Heart right ventricle (tissue), 16 donors: ENCODE measurements around the gene DYRK2. TPM values are rescaled to one million over a fixed set of nuclear protein-coding genes. Genes with fewer than 3 reads are reported as not detected.
"Not testable (repeated sequence)": the region's sequence is repeated elsewhere in the genome, so short reads cannot be mapped to it uniquely, and the experiment has no call there.

Experiments used
- ATAC-seq, 8 donors: fragments of 200-7000 bp; cut with Tn5 transposase; one replicate each; pipeline ENCODE4 v1.9.1; 2020; ENCODE audit warnings: mild to moderate bottlenecking in 8 of 8, moderate library complexity in 8 of 8, moderate number of reproducible peaks in 1 of 8
- DNase-seq, 2 donors: peaks; one replicate each; pipeline ENCODE4 v3.0.0-alpha.2; 2020
- H3K27ac ChIP-seq, 10 donors: fragments of 200-600 bp; sonication (generic) in 2 of 10; one replicate each; pipeline versions ENCODE4 v1.5.0 to v1.8.0; 2020 to 2022; ENCODE audit warnings: mild to moderate bottlenecking in 3 of 10
- H3K27me3 ChIP-seq, 7 donors: fragments of 200-600 bp; one replicate each; pipeline ENCODE4 v1.8.0; 2021 to 2022; ENCODE audit warnings: mild to moderate bottlenecking in 2 of 7
- H3K36me3 ChIP-seq, 9 donors: fragments of 200-600 bp; sonication (generic) in 1 of 9; one replicate each; pipeline versions ENCODE4 v1.5.0 to v1.8.0; 2020 to 2022; ENCODE audit warnings: mild to moderate bottlenecking in 2 of 9
- H3K4me1 ChIP-seq, 9 donors: fragments of 200-600 bp; sonication (generic) in 1 of 9; one replicate each; pipeline versions ENCODE4 v1.5.0 to v1.8.0; 2020 to 2022; ENCODE audit warnings: mild to moderate bottlenecking in 4 of 9
- H3K4me3 ChIP-seq, 10 donors: fragments of 200-600 bp; sonication (generic) in 2 of 10; one replicate each; pipeline versions ENCODE4 v1.5.0 to v1.8.0; 2020 to 2022; ENCODE audit warnings: mild to moderate bottlenecking in 7 of 10, moderate library complexity in 2 of 10
- H3K9me3 ChIP-seq, 11 donors: fragments of 200-600 bp in 10 of 11; sonication (generic) in 2 of 11; one replicate each; pipeline versions ENCODE4 v1.5.0 to v1.8.0; 2013 to 2022; ENCODE audit warnings: mild to moderate bottlenecking in 2 of 11, control low read depth in 1 of 11, moderate library complexity in 1 of 11
- WGBS, 2 donors: extraction: QIAGEN DNeasy Blood & Tissue Kit; methylation state at CpG; one replicate each; pipeline ENCODE4 v1.1.7; 2013; ENCODE audit warnings: inconsistent platforms in 1 of 2; 5-methylcytosine and 5-hydroxymethylcytosine counted together
- intact Hi-C, 10 donors: fragments of 100-400 bp; cut with DNase I; formaldehyde crosslinking; loops; one replicate each; pipeline versions ENCODE4 v1.11.1 to v1.14.2; 2022
- polyA plus RNA-seq, 2 donors: library from polyadenylated mRNA; stranded (reverse); fragments of 200-250 nt; gene quantifications; one replicate each; pipeline ENCODE4 v1.2.3, GENCODE V29; 2013
- total RNA-seq, 10 donors: library from RNA; stranded (reverse); fragmentation: NEBNext Ultra II Directional in 3 of 10; extraction: Animal tissue kit (Norgen Biotek cat#: 25700) in 3 of 10; gene quantifications; one replicate each; pipeline versions ENCODE4 v1.2.1 to v1.2.4, GENCODE V29; 2021 to 2023
- TF ChIP-seq, protein P1 (sequence below), 9 donors: fragments of 200-600 bp; sonication (generic) in 2 of 9; IDR thresholded peaks; one replicate each; pipeline versions ENCODE4 v1.5.0 to v1.8.0; 2021 to 2022; ENCODE audit warnings: antibody characterized with exemption in 9 of 9, mild to moderate bottlenecking in 5 of 9, moderate library complexity in 1 of 9
- donor health status: Arrhythmogenic right ventricular cardiomyopathy.
- donor health status: ischemic (EF 13 %, LVEDD 7.1; RV severe dilation, severe dysfunction).
- donor health status: healthy with polysubstance abuse.
- donor health status: DM: no; HTN: yes; CAD: no.
- donor health status: DM: no; HTN: no; CAD: no.
- donor health status: ischemic (EF 25% LVEDD 6.9; RV normal size, moderate dysfunction).
- donor health status: ischemic (EF 25% LVEDD 5.7; RV mildly dilated, moderate dysfunction).
- donor health status: healthy.
- donor health status: DM: yes; HTN: yes; CAD: no.
- donor health status: Ischemic cardiomyopathy.
- donor health status: ischemic (EF 35%, LVEDD 5.7; RV mildly dilated, moderate dysfunction).
- donor health status: nonischemic (EF 11% LVEDD 7.7; RV severe dilation, severe dysfunction).
- donor health status: DM: yes; HTN: yes; CAD: no.
- donor health status: PGD.
- donor health status: ischemic (EF 29% LVEDD 5.4; RV normal size, mild dysfunction).
- donor health status: nonischemic (EF 23%, LVEDD 6.1; RV moderate dilation, normal function).

Gene DYRK2
- total and polyA plus RNA-seq, 12 donors: 6.4 to 55.8 (median 41.9) TPM

DNA sequence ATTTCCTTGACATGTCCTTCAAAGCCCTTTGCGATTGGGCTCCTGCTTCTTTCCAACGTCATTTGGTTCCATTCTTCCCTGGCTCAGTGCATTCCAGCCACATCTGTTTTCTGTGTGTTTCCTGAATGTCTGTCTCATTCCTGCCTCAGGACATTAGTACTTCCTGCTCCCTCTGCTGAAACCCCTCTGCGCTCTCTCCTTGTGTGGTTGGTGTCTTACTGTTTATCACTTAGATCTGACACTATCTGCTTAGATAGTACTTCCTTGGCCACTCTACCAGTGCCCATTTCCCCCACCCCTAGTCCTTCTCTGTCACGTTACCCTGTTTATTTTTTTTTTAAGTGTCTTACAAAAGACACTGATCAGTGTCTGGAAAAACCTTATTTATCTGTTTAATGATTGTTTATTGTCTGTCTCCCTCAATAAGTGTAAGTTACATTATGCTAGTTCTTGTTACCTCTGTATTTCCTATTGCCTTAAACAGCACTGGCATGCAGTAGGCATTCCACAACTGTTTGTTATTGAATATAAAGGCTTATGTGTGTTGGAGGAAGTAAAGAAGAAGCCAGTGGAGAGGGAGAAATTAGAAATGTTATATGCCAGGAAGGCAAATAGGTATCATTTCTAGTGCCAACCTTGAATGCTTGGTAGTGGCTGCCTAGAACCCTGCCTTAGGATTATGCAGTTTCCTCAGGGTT is 21.5 kb downstream of the DYRK2 start:
- intact Hi-C loops: loop anchor here in 2 of 10 donors (10.0 kb wide), 2 partner anchors 45 to 95 kb away; no protein-coding TSS in a partner anchor
- H3K4me1 ChIP-seq: peaks cover 6 to 71% (median 48%) of the 10 kb centered on the region in 9 donors
- TF ChIP-seq, protein P1, sequence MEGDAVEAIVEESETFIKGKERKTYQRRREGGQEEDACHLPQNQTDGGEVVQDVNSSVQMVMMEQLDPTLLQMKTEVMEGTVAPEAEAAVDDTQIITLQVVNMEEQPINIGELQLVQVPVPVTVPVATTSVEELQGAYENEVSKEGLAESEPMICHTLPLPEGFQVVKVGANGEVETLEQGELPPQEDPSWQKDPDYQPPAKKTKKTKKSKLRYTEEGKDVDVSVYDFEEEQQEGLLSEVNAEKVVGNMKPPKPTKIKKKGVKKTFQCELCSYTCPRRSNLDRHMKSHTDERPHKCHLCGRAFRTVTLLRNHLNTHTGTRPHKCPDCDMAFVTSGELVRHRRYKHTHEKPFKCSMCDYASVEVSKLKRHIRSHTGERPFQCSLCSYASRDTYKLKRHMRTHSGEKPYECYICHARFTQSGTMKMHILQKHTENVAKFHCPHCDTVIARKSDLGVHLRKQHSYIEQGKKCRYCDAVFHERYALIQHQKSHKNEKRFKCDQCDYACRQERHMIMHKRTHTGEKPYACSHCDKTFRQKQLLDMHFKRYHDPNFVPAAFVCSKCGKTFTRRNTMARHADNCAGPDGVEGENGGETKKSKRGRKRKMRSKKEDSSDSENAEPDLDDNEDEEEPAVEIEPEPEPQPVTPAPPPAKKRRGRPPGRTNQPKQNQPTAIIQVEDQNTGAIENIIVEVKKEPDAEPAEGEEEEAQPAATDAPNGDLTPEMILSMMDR (IDR thresholded peaks at IDR 0.05): no peak
- no peaks in the 10 kb centered on the region for H3K36me3 ChIP-seq
- H3K4me3 ChIP-seq: no peak overlapping the region
- ATAC-seq (no peak), DNase-seq (no peak)
- WGBS, 2 donors: 69% methylated on average over 4 of the region's 4 CpGs
- H3K27ac ChIP-seq: peak overlapping the region in 2 of 10 donors; percentile 15
- no peaks in the 10 kb centered on the region for H3K27me3 ChIP-seq
- peaks cover 0 to 15% (median 0%) of the 10 kb centered on the region in 11 donors for H3K9me3 ChIP-seq

DNA sequence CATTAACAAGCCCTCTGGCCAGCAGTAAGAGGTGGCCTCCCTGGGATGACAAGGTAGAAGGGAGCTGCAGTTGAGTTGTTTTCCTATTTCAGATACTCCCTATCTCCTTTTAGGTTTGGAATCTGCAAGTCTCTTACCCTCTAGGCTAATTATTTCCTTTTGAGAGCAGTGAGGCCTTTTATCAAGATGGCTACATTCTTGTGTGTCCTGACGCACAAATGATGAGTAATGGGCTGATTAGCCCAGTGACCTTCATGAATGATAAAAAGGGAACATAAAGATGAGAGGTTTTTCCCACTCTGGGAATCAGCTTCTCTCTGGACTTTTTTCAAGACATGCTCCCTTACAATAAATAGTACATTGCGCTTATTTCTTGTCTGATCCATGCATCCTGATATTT is 22.9 kb downstream of the DYRK2 start:
- Histone ChIP-seq H3K36me3 (no peaks in the 10 kb centered on the region), H3K4me1 (peaks cover 6 to 58% (median 37%) of the 10 kb centered on the region in 9 donors), H3K27ac (peak overlapping the region in 7 of 10 donors; percentile 14 to 54 (median 38)), H3K27me3 (no peaks in the 10 kb centered on the region), H3K9me3 (peaks cover 0 to 15% (median 0%) of the 10 kb centered on the region in 11 donors), H3K4me3 (no peak overlapping the region)
- WGBS, 2 donors: 73 to 74% methylated on average over 2 of the region's 2 CpGs
- DNase-seq: no peak
- ATAC-seq: peak in 1 of 8 donors; percentile 62
- intact Hi-C loops: no loop called here
- TF ChIP-seq, protein P1 (IDR thresholded peaks at IDR 0.05): no peak

GRCh38 chr12:67671892-67672291 is 23.3 kb downstream of the DYRK2 start:
- peak in 4 of 8 donors; percentile 10 to 45 (median 16) for ATAC-seq
- WGBS, 2 donors: 63 to 69% methylated on average over 3 of the region's 3 CpGs
- no peaks in the 10 kb centered on the region for H3K36me3 ChIP-seq
- H3K4me1 ChIP-seq: peaks cover 6 to 53% (median 32%) of the 10 kb centered on the region in 9 donors
- no peak overlapping the region for H3K4me3 ChIP-seq
- peaks cover 0 to 15% (median 0%) of the 10 kb centered on the region in 11 donors for H3K9me3 ChIP-seq
- TF ChIP-seq, protein P1 (IDR thresholded peaks at IDR 0.05): no peak
- peak overlapping the region in 7 of 10 donors; percentile 14 to 54 (median 38) for H3K27ac ChIP-seq
- DNase-seq: no peak
- intact Hi-C loops: no loop called here
- no peaks in the 10 kb centered on the region for H3K27me3 ChIP-seq

GRCh38 chr12:67672507-67672906 is 24.0 kb downstream of the DYRK2 start:
- ATAC-seq, DNase-seq, H3K4me3 ChIP-seq, H3K36me3 ChIP-seq, intact Hi-C loops, H3K27me3 ChIP-seq: not testable (repeated sequence)
- 85 to 92% methylated on average over 2 of the region's 2 CpGs for WGBS, 2 donors
- H3K27ac ChIP-seq: peak overlapping the region in 2 of 10 donors; percentile 38 to 43
- peaks cover 3 to 47% (median 26%) of the 10 kb centered on the region in 9 donors for H3K4me1 ChIP-seq
- peaks cover 0 to 15% (median 0%) of the 10 kb centered on the region in 11 donors for H3K9me3 ChIP-seq

DNA sequence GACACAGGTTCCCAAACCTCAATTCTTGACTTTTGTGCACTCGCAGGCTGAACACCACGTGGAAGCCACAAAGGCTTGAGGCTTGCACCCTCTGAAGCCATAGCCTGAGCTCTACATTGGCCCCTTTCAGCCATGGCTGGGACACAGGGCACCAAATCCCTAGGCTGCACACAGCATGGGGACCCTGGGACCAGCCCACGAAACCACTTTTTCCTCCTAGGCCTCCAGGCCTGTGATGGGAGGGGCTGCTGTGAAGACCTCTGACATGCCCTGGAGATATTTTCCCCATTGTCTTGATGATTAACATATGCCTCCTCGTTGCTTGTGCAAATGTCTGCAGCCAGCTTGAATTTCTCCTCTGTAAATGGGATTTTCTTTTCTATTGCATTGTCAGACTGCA is 25.0 kb downstream of the DYRK2 start:
- H3K4me3 ChIP-seq, H3K36me3 ChIP-seq, H3K27ac ChIP-seq, ATAC-seq, H3K27me3 ChIP-seq, DNase-seq, intact Hi-C loops: not testable (repeated sequence)
- 94 to 96% methylated on average over 4 of the region's 4 CpGs for WGBS, 2 donors
- Histone ChIP-seq H3K4me1 (peaks cover under 1 to 42% (median 25%) of the 10 kb centered on the region in 9 donors), H3K9me3 (peaks cover 0 to 15% (median 0%) of the 10 kb centered on the region in 11 donors)
